ENCODE data around the gene LUZP1. TPM values are rescaled to one million over a fixed set of nuclear protein-coding genes. Genes with fewer than 3 reads are reported as not detected.

The LUZP1 gene
- total and polyA plus RNA-seq, 12 donors: 7.1 to 65.3 (median 26.5) TPM

GRCh38 chr1:23215751-23216449 lies 47.2 kb upstream of the LUZP1 start:
- H3K27me3 ChIP-seq: peaks cover 43% of the 10 kb centered on the region
- no peaks in the 10 kb centered on the region for H3K36me3 ChIP-seq (replicated peaks in 1 of 2)
- WGBS, 4 donors: 63 to 74% (median 70%) methylated on average over 1 to 3 of the region's 3 CpGs
- no peak overlapping the region for H3K27ac ChIP-seq
- H3K9me3 ChIP-seq (replicated peaks in 1 of 3): no peaks in the 10 kb centered on the region
- intact Hi-C loops (cut with DNase I): no loop called here
- no peak for DNase-seq
- no peak overlapping the region for H3K4me3 ChIP-seq
- peaks cover 0 to 11% of the 10 kb centered on the region in 2 donors for H3K4me1 ChIP-seq (replicated peaks in 1 of 2)
- TF ChIP-seq CTCF (IDR thresholded peaks at IDR 0.05) (no peak), POLR2A (IDR thresholded peaks at IDR 0.05) (no peak)

- no peak for TF ChIP-seq CTCF (IDR thresholded peaks at IDR 0.05)
- WGBS, 4 donors: 80 to 87% (median 83%) methylated on average over 3 of the region's 3 CpGs
- no peak overlapping the region for H3K4me3 ChIP-seq
- H3K36me3 ChIP-seq (replicated peaks in 1 of 2): no peaks in the 10 kb centered on the region
- peaks cover 43% of the 10 kb centered on the region for H3K27me3 ChIP-seq
- DNase-seq: no peak
- intact Hi-C loops (cut with DNase I): no loop called here
- H3K9me3 ChIP-seq (replicated peaks in 1 of 3): no peaks in the 10 kb centered on the region
- peaks cover 0 to 11% of the 10 kb centered on the region in 2 donors for H3K4me1 ChIP-seq (replicated peaks in 1 of 2)
- H3K27ac ChIP-seq: no peak overlapping the region
These were observed 46.6 kb upstream of the LUZP1 start for GRCh38 chr1:23215291-23215690.

GRCh38 chr1:23214640-23215039 lies 46.0 kb upstream of the LUZP1 start:
- Histone ChIP-seq H3K9me3 (replicated peaks in 1 of 3) (no peaks in the 10 kb centered on the region), H3K36me3 (replicated peaks in 1 of 2) (no peaks in the 10 kb centered on the region), H3K4me3 (no peak overlapping the region), H3K4me1 (replicated peaks in 1 of 2) (peaks cover 0 to 11% of the 10 kb centered on the region in 2 donors), H3K27ac (no peak overlapping the region), H3K27me3 (peaks cover 43% of the 10 kb centered on the region)
- 83 to 94% (median 88%) methylated on average over 4 of the region's 4 CpGs for WGBS, 4 donors
- intact Hi-C loops (cut with DNase I): no loop called here
- no peak for TF ChIP-seq POLR2A (IDR thresholded peaks at IDR 0.05)
- no peak for TF ChIP-seq CTCF (IDR thresholded peaks at IDR 0.05)
- no peak for DNase-seq

GRCh38 chr1:23211955-23212354 lies 43.3 kb upstream of the LUZP1 start:
- WGBS, 4 donors: 59 to 69% (median 65%) methylated on average over 4 of the region's 4 CpGs
- TF ChIP-seq POLR2A (IDR thresholded peaks at IDR 0.05): no peak
- intact Hi-C loops (cut with DNase I): no loop called here

GRCh38 chr1:23210963-23211362 lies 42.3 kb upstream of the LUZP1 start:
- 48 to 82% (median 68%) methylated on average over 2 of the region's 2 CpGs for WGBS, 4 donors
- no peak for DNase-seq
- Histone ChIP-seq H3K36me3 (replicated peaks in 1 of 2) (no peaks in the 10 kb centered on the region), H3K27me3 (peaks cover 23% of the 10 kb centered on the region), H3K27ac (no peak overlapping the region), H3K9me3 (replicated peaks in 1 of 3) (no peaks in the 10 kb centered on the region), H3K4me1 (replicated peaks in 1 of 2) (no peaks in the 10 kb centered on the region), H3K4me3 (no peak overlapping the region)
- TF ChIP-seq POLR2A (IDR thresholded peaks at IDR 0.05): no peak
- no peak for TF ChIP-seq CTCF (IDR thresholded peaks at IDR 0.05)
- intact Hi-C loops (cut with DNase I): no loop called here

More at GRCh38 chr1:23211955-23212354, 43.3 kb upstream of the LUZP1 start:
- Histone ChIP-seq H3K36me3 (replicated peaks in 1 of 2) (no peaks in the 10 kb centered on the region), H3K4me1 (replicated peaks in 1 of 2) (peaks cover 0 to 5% of the 10 kb centered on the region in 2 donors), H3K27me3 (peaks cover 33% of the 10 kb centered on the region), H3K27ac (no peak overlapping the region), H3K4me3 (no peak overlapping the region), H3K9me3 (replicated peaks in 1 of 3) (no peaks in the 10 kb centered on the region)
- no peak for DNase-seq

All from adrenal gland (tissue), 12 donors.